G401.6 (cell line): ENCODE results near the gene ULBP2.
"Not testable (repeated sequence)": the region's sequence is repeated elsewhere in the genome, so short reads cannot be mapped to it uniquely, and the experiment has no call there.

ENCODE experiments used
- FAIRE-seq: peaks from 2 replicates; lab custom pipeline; 2012; peaks lifted over from hg19 to GRCh38; lab: Jason Lieb, UNC

ULBP2 gene

GRCh38 chr6:149951626-149952025 is 9.8 kb downstream of the ULBP2 start:
- no peak for FAIRE-seq

- not testable (repeated sequence) for FAIRE-seq
These were observed 11.6 kb downstream of the ULBP2 start for GRCh38 chr6:149953390-149953789.

GRCh38 chr6:149953934-149954327 is 12.1 kb downstream of the ULBP2 start:
- FAIRE-seq = not testable (repeated sequence)

- not testable (repeated sequence) for FAIRE-seq
These were observed 12.6 kb downstream of the ULBP2 start for GRCh38 chr6:149954328-149954983.

GRCh38 chr6:149954984-149955653 is 13.3 kb downstream of the ULBP2 start:
- FAIRE-seq = not testable (repeated sequence)

- not testable (repeated sequence) for FAIRE-seq
These were observed 14.0 kb downstream of the ULBP2 start for GRCh38 chr6:149955654-149956317.

- FAIRE-seq = not testable (repeated sequence)
These were observed 16.3 kb downstream of the ULBP2 start for GRCh38 chr6:149958124-149958523.

GRCh38 chr6:149959806-149960205 is 18.0 kb downstream of the ULBP2 start:
- FAIRE-seq = not testable (repeated sequence)

GRCh38 chr6:149960488-149960887 is 18.7 kb downstream of the ULBP2 start:
- FAIRE-seq = no peak

GRCh38 chr6:149961728-149962425 is 20.1 kb downstream of the ULBP2 start:
- FAIRE-seq = no peak

- no peak for FAIRE-seq
These were observed 20.8 kb downstream of the ULBP2 start for GRCh38 chr6:149962461-149963211.

- FAIRE-seq = no peak
These were observed 21.3 kb downstream of the ULBP2 start for GRCh38 chr6:149963212-149963461.

GRCh38 chr6:149963462-149964307 is 21.9 kb downstream of the ULBP2 start, which contains the start of gene ULBP1:
Gene ULBP1 (plus strand): TSS chr6:149963943. CDS start chr6:149964050, 107 bp downstream.
- FAIRE-seq = no peak

GRCh38 chr6:149964308-149965193 is 22.7 kb downstream of the ULBP2 start:
- FAIRE-seq = no peak

GRCh38 chr6:149965194-149966020 is 23.6 kb downstream of the ULBP2 start:
- no peak for FAIRE-seq

GRCh38 chr6:149966319-149966718 is 24.5 kb downstream of the ULBP2 start:
- not testable (repeated sequence) for FAIRE-seq

- no peak for FAIRE-seq
These were observed 25.8 kb downstream of the ULBP2 start for GRCh38 chr6:149967591-149967990.

- FAIRE-seq = not testable (repeated sequence)
These were observed 26.2 kb downstream of the ULBP2 start for GRCh38 chr6:149967999-149968398.

GRCh38 chr6:149968909-149969308 is 27.1 kb downstream of the ULBP2 start:
- not testable (repeated sequence) for FAIRE-seq
